ENCODE measurements around the gene TALDO1. TPM values are rescaled to one million over a fixed set of nuclear protein-coding genes. Genes with fewer than 3 reads are reported as not detected.

The TALDO1 gene
- total RNA-seq = 100 to 1,000 TPM; 237 to 459 (median 293) TPM

DNA sequence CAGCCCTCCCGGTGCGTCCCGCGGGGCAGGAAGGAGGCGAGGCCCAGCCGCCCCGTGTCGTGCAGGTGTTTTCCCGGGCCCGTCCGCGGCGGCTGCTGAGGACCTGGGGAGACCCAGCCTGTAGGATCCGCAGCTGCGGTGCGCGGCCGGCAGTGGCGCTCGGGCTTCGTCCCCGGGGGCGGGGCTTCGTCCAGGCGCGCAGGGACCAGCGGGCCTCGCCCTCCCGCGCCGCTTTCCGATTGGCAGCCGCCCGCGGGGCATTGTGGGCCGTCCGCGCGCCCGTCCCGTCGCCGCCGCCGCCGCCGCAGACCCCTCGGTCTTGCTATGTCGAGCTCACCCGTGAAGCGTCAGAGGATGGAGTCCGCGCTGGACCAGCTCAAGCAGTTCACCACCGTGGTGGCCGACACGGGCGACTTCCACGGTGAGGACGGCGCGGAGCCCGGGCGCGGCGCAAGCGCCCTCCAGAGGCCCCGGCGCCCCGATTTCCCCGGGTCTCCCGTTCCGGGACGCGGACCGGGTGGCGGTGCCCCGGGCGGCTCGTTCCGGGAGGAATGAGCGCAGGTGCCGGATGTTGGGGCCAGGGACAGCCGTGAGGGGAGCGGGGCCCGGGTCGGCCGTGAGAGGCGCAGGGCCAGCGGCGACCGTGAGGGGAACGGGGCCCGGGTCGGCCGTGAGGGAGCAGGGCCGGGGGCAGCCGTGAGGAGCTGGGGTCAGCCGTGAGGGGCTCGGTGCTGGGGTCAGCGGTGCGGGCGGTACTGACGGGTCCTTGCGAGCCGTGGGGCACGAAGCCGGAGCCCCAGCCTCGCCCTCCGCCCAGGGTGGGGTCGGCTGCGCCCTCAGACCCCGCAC lies at the start of gene TALDO1:
Gene TALDO1, plus strand, starts transcription at position 307 of the 849 bp plus-strand sequence. Its CDS starts 18 bp downstream, at position 325.
- TF ChIP-seq, protein P1, sequence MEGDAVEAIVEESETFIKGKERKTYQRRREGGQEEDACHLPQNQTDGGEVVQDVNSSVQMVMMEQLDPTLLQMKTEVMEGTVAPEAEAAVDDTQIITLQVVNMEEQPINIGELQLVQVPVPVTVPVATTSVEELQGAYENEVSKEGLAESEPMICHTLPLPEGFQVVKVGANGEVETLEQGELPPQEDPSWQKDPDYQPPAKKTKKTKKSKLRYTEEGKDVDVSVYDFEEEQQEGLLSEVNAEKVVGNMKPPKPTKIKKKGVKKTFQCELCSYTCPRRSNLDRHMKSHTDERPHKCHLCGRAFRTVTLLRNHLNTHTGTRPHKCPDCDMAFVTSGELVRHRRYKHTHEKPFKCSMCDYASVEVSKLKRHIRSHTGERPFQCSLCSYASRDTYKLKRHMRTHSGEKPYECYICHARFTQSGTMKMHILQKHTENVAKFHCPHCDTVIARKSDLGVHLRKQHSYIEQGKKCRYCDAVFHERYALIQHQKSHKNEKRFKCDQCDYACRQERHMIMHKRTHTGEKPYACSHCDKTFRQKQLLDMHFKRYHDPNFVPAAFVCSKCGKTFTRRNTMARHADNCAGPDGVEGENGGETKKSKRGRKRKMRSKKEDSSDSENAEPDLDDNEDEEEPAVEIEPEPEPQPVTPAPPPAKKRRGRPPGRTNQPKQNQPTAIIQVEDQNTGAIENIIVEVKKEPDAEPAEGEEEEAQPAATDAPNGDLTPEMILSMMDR (IDR thresholded peaks at IDR 0.05; ENCODE audit: low read depth) = no peak

GRCh38 chr11:697811-698311 lies 49.4 kb upstream of the TALDO1 start:
- TF ChIP-seq, protein P1 (IDR thresholded peaks at IDR 0.05; ENCODE audit: low read depth) = no peak

DNA sequence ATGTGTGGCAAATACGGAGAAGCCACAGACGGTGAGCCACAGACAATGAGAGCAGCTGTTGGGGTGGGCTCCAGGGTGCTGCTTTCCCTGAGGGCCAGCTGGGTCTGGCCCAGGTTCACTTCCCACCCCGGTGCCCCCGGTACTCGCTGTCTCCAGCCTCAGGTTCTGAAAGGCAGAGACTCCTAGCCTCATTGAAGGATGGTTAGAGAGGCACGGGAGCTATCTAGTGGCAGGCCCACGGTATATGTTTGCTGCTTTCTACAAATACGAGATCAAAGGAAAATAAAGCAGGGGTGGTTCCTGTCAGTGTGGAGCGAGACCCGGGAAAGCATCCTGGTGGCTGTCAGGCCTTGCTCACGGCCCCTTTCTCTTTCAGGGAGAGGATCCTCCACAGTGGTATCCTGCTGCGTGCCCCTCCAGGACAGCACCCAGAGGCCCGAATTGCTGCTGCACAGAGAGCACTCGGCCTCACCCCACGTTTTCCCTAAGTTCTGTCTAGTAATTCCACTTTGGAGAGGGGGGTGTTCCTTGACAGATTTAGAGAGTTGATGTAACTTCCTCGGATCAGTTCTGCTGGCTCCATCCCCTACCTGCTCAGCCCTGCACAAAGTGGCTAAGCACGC lies 48.7 kb upstream of the TALDO1 start:
- TF ChIP-seq, protein P1 (IDR thresholded peaks at IDR 0.05; ENCODE audit: low read depth) = no peak

DNA sequence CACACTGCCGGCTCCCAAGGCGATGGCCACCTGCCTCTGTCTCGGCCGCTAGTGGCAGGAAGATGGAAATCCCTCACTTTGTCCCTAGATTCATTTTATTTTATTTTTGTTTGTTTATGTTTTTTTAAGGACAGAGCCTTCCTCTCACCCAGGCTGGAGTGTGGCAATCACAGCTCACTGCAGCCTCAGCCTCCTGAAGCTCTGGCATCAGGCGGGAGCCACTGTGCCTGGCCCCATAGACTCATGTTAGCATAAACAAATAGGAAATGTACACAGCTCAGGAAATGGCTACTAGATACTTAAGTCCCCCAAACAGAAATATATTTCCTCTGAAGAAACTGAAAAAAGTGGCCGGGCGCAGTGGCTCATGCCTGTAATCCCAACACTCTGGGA lies 48.2 kb upstream of the TALDO1 start:
- TF ChIP-seq, protein P1 (IDR thresholded peaks at IDR 0.05; ENCODE audit: low read depth) = no peak

DNA sequence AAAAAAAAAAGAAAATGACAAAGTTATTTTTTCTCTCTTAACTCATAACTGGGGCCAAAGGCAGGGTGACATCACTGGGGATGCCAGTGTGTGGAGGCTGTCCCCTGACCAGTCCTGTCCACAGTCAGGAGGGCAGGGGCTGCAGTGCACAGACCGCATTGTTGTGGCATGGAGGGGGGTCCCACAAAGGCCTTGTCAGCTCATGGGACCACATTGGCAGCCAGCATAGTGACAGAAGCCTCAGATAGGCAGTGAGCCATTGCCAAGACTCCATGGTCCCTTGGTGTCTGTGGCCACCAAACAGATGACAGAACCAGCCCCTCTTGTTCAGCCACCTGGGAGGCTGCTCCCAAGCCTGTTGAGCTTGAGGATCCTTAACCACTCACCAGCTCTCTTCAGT lies 47.5 kb upstream of the TALDO1 start:
- TF ChIP-seq, protein P1 (IDR thresholded peaks at IDR 0.05; ENCODE audit: low read depth) = no peak

GRCh38 chr11:701741-702461 lies 45.4 kb upstream of the TALDO1 start:
- TF ChIP-seq, protein P1 (IDR thresholded peaks at IDR 0.05; ENCODE audit: low read depth) = no peak
